H1 (cell line): ENCODE data around the gene SORBS1. TPM values are rescaled to one million over a fixed set of nuclear protein-coding genes. Genes with fewer than 3 reads are reported as not detected.

ENCODE experiments used
- EGR1 ChIP-seq: IDR thresholded peaks from 2 replicates; pipeline ENCODE4 v1.6.1; 2011; ENCODE audit warnings: low read depth, low read length, borderline replicate concordance
- NANOG ChIP-seq: IDR thresholded peaks from 2 replicates; pipeline ENCODE4 v1.6.1; 2011; ENCODE audit warnings: low read length, low read depth, mild to moderate bottlenecking, inconsistent platforms; ENCODE audit not compliant: insufficient read depth, poor library complexity, severe bottlenecking
- RBBP5 ChIP-seq: IDR thresholded peaks from 2 replicates; pipeline ENCODE4 v1.7.1; 2012; ENCODE audit warnings: low read depth, mild to moderate bottlenecking, inconsistent platforms, low read length, moderate library complexity, borderline replicate concordance
- SAP30 ChIP-seq: fragments of 300-600 bp; sonication (generic); IDR thresholded peaks from 2 replicates; pipeline ENCODE4 v1.7.1; 2012; ENCODE audit warnings: low read length, moderate library complexity, mild to moderate bottlenecking, inconsistent platforms; ENCODE audit not compliant: insufficient read depth, insufficient replicate concordance
- SIN3A ChIP-seq, 2 experiments: IDR thresholded peaks in 1 of 2; conservative IDR thresholded peaks in 1 of 2; 2 replicates each; pipeline ENCODE4 v1.6.1; 2011 to 2012; ENCODE audit warnings: low read length in 2 of 2, improper control_type of control experiment in 1 of 2, low read depth in 1 of 2, mild to moderate bottlenecking in 1 of 2
- SIRT6 ChIP-seq: IDR thresholded peaks from one replicate; pipeline ENCODE4 v1.7.1; 2012; ENCODE audit warnings: low read length, inconsistent platforms
- SIX5 ChIP-seq: IDR thresholded peaks from 2 replicates; pipeline ENCODE4 v1.6.1; 2011; ENCODE audit warnings: mild to moderate bottlenecking, low read depth, low read length
- ZNF274 ChIP-seq: IDR thresholded peaks from 2 replicates; pipeline ENCODE4 v1.7.0; 2012; ENCODE audit warnings: low read length, borderline replicate concordance; ENCODE audit errors: extremely low read depth
- polyA plus RNA-seq, 7 experiments: library from polyadenylated mRNA; depleted of rRNA in 3 of 7; stranded (reverse) in 5 of 7; unstranded in 2 of 7; fragments of >200 nt in 5 of 7; fragments of 200-250 nt in 2 of 7; gene quantifications; 1 replicate in 5 of 7; 2 replicates in 1 of 7; 4 replicates in 1 of 7; pipeline versions ENCODE4 v1.2.1 to v1.2.3, GENCODE V29; 2011 to 2013; ENCODE audit warnings: missing spikeins in 2 of 7, mixed read lengths in 2 of 7
- total RNA-seq: library from RNA; stranded (reverse); fragmentation: NEBNext Ultra II Directional; extraction: Animal tissue kit (Norgen Biotek cat#: 25700); gene quantifications from 2 replicates; pipeline ENCODE4 v1.2.1, GENCODE V29; 2021
- TF ChIP-seq, protein P1 (sequence below): IDR thresholded peaks from 2 replicates; pipeline ENCODE4 v1.6.1; 2011; ENCODE audit warnings: low read depth, mild to moderate bottlenecking, low read length; ENCODE audit not compliant: insufficient read depth

The SORBS1 gene
- total and polyA plus RNA-seq, 2 of the 8 experiments (the other 6 are each of a cell fraction or from before 2014, with no cell fraction given): 16.0 to 35.0 TPM

DNA sequence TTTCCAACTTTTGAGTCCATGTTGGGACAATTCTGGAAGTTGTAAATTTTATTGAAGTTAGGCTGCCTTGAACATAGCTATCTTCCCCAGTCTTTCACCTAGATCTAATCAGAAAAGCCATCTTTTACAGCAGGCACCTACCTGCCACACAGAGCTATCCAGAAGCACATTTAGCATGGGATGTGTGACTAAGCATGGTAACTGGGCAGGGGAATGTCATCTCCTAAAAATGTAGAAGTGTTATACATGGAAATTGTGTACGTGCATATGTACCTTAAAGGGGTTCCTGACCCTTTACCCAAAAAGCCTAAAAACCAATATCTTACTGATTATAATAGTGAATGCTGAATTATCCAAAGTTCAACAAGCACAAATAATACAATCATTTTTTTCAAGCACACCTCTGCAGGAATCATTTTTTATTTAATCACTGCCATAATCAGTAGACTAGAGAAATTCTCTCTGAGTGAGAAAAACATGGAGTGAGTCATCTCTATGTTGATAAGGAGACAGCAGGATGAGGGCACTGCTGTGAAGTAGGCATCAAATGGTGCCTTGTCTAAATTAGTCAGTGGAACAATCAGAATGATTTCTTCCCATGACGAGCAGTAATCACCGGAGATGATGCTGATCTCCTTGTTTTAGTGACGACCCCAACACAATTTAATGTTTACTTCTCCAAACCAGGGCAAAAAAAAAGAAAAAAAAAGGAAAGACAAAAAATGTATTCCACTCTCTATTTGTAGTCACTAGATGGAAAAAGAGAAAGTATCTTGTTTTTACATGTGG lies 75.9 kb downstream of the SORBS1 start (continued):
- TF ChIP-seq ZNF274: no peak
- no peak for TF ChIP-seq SIRT6
- TF ChIP-seq, protein P1, sequence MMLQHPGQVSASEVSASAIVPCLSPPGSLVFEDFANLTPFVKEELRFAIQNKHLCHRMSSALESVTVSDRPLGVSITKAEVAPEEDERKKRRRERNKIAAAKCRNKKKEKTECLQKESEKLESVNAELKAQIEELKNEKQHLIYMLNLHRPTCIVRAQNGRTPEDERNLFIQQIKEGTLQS: no peak
- TF ChIP-seq EGR1: no peak
- no peak for TF ChIP-seq NANOG
- TF ChIP-seq SAP30: no peak
- no peak for TF ChIP-seq SIN3A (conservative IDR thresholded peaks at IDR 0.05 in 1 of 2, IDR thresholded peaks at IDR 0.05 in 1 of 2; ENCODE audit: low read depth in 1 of 2, low read length in 2 of 2)
- TF ChIP-seq SIX5: no peak
- TF ChIP-seq RBBP5: no peak
